Stimulated activated CD4-positive, alpha-beta T cell treated with anti-CD3 and anti-CD28 coated beads, Interleukin-4, amount 100 ng/mL, for 48 hours (primary cell): ENCODE measurements around the gene MGAT1.
"Not testable (repeated sequence)": the region's sequence is repeated elsewhere in the genome, so short reads cannot be mapped to it uniquely, and the experiment has no call there.

Experiments used
- DNase-seq, 2 donors: peaks; one replicate each; pipeline ENCODE4 v3.0.0-alpha.2; 2020; ENCODE audit warnings: low read depth in 2 of 2

Gene MGAT1

DNA sequence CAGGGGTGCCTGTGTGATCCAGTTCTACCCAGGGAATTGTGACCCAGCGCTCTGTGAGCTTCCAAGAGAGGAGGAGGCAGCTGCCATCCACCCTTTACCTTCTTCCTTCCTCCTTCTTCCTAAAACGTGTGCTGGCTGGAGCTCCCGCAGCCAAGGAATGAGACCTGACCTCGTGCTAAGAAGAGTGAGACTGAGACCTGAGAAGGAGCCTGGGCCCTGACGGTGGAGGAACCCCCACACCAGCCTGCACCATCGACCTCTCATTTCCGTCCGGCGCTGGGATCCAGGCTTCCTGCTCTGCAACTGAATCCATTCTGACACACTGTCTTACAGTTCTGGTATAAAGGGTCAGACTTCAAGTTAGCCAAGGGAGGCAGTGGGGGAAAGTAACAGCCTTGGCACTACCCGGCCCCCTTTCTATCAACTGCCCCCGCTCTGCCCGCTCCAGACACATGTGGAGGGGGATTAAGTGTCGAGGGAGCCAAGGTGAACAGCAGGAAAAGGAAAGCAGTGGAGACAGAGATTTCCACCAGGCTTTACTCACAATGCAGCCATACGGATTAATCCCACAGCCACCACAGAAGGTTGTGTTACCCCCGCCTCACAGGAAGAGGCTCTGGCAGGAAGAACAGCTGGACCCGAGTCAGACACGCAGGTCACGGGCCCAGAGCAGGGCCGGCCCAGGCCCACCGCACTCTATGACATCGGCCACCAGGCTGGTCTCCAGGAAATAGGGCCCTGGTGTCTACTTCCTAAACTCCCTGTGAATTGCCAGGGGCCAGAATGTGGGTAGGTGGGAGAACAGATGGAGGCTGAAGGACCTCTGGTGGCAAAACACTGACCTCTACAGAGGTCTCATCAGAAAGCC, 15.8 kb downstream of the MGAT1 start:
- no peak for DNase-seq

DNA sequence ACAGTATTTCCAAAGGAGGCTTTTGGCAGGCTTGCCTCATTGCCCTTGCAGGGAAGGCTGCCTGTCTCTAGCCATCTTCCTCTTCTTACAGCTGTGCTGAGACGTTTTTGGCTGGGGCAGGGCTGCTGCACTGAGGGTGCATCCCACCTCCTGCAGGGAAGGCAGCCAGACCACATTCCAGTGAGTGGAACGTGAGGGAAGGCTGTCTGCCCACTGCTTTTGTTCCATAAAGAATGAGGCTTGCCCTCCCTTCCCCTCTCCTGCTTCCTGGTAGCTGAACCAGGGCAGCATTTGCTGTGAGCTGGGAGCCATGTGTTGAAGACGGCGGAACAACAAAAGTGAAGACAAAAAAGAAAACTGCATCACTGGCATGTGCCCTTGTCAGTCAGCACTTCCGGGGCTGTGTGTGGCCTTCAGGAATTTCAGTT, 16.8 kb downstream of the MGAT1 start:
- DNase-seq = no peak

DNA sequence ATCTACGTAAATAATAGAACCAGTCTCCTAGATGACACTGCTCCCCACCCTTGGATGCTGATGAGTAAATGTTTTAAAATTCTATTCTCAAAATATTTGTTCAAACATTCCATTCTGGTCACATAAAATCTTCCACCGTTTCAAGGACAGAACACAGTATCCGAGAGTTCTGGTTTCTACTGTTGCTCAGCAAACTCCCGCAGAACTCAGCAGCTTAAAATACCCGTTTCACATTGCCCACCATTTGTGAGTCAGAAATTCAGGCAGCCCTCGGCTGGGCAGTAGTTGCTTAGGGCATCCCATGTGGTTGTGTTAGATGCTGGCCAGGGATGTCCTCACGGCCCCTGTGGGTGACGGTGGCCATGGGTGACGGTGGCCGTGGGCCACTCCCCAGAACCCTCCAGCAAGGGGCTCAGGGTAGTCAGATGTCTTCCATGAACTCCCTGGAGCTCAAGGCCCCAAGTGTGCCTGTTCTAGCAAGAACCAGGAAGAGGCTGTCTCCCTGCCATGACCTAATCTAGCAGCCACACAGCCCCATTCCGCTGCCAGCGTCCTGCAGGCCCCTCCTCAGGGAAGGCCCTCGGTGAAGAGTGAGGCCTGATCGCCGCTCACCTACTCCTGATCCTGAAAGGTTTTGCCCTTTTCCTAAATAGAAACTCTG, 17.4 kb downstream of the MGAT1 start:
- no peak for DNase-seq

DNA sequence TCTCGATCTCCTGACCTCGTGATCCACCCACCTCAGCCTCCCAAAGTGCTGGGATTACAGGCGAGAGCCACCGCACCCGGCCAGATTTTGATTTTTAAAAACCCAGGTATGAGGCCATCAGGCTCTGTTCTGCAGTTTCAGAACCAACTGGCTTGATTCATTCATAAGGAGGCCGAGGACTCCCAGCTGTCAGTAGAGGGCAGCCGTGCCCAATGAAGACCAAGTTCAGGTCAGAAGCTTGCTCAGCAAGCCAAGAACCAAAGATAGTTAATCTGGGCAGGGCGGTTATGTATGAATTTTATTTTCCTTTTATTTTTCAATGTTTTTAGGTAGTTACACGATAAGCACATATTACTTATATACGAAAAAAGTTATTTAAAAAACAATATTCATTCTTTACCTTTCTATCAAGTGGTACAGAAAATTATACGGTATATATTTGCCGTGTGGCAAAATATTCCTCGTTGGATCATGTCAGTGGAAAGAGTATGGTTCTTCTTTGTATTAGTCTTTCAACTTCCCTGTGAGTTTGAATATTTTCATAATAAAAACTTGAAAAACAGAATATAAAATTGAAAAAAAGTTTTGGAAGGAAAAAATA, 18.0 kb downstream of the MGAT1 start:
- peak; percentile 50 for DNase-seq

DNA sequence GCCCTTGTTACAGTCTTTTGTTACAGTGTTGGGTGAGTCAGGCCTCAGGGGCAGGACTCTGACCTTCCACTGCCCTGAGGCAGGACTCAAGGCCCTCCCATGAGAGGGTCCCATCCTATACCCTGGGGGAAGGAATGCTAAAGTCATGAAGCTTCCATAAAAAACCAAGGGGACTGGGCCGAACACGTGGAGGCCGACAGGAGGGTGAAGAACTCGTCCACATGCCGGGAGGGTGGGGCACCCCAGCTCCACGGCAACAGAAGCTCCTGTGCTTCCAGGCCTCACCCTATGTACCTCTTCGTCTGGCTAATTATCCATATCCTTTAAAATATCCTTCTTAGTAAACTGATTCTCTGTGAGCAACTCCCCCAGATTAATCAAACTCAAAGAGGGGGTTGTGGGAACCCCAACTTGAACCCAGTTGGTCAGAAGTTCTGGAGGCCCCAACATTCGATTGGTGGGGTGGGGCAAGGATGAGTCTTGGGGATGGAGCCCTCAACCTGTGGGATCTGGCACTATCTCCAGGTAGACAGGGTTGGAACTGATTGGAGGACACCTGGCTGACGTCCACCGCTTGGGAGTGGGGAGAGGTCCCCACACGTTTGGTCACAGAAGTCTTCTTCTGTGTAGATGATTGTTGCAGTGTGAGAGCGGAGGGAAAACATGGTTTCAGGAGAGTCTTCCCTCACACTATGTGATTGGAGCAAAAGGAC, 19.1 kb downstream of the MGAT1 start:
- no peak for DNase-seq

DNA sequence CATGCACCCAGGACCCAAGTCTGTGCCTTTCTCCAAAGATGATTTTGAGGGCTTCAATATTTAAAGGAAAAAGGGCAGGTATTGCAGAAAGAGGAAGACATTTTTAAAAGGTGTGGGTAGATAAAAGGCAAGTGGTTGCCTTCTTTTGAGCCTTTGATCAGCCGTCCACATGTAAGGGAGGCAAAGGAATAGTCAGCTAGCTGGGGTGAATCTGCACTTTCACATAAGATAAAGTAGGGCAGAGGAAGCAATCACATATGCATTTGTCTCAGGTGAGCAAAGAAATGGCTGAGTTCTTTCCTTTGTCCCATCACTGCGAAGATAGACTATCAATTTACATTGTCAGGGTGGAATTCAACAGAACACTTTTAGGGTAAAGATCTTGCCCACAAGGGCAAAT, 19.9 kb downstream of the MGAT1 start:
- no peak for DNase-seq

GRCh38 chr5:180781900-180782326, 20.7 kb downstream of the MGAT1 start:
- not testable (repeated sequence) for DNase-seq

- no peak for DNase-seq
These were observed 22.5 kb downstream of the MGAT1 start for GRCh38 chr5:180779985-180780610.

GRCh38 chr5:180777475-180777874, 25.1 kb downstream of the MGAT1 start:
- DNase-seq = no peak

- no peak for DNase-seq
These were observed 26.2 kb downstream of the MGAT1 start for GRCh38 chr5:180776376-180776775.

- DNase-seq = no peak
These were observed 27.0 kb downstream of the MGAT1 start for GRCh38 chr5:180775624-180776023.

- DNase-seq = no peak
These were observed 30.8 kb downstream of the MGAT1 start for GRCh38 chr5:180771839-180772238.

DNA sequence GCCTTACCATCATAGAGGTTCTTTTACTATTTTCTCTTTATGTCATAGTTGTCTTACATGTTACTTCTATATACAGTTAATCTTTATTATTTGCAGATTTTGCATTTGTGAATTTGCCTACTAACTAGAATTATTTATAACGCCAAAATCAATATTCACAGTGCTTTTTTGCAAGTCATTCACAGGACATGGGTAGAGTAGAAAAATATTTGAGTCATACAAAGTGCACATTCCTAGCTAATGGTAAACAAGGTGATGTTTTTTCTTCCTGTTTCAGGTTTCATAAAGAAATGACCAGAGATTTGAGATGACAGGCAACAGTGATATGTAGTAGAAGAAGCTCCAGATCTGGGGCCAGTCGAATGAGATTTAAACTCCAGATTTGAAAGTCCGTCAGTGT, 32.8 kb downstream of the MGAT1 start:
- DNase-seq = no peak

DNA sequence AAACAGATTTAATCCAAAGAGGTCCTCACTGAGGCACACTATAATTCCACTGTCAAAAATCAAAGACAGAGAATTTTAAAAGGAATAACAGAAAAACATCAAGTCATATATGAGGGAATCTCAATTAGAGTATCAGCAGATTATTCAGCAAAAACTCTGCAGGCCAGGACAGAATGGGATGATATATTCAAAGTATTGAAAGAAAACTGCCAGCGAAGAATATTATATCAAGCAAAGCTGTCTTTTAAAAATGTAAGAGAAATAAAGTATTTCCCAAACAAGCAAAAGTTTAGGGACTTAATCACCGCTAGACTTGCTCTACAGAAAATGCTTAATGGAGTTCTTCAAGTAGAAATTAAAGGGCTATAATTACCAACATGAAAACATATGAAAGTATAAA, 47.0 kb downstream of the MGAT1 start:
- DNase-seq = no peak

DNA sequence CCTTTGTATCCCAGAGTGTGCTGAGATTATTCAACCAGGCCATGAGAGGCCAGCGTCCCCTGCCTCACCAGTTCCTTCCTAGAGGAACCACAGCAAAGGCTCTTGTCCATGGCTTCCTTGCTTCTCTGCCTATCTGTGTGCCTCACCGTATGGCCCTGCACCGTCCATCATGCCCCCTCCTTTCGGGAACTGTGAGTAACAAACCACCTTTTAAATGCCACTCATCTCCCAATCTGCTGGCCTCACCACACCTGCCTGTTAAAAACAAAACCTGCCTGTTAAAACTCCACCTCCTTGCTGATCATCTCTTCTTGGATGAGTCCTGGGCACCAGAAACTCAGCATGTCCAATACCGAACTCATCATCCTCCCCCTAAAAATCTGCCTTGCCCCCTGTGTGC, 58.4 kb downstream of the MGAT1 start:
- no peak for DNase-seq

DNA sequence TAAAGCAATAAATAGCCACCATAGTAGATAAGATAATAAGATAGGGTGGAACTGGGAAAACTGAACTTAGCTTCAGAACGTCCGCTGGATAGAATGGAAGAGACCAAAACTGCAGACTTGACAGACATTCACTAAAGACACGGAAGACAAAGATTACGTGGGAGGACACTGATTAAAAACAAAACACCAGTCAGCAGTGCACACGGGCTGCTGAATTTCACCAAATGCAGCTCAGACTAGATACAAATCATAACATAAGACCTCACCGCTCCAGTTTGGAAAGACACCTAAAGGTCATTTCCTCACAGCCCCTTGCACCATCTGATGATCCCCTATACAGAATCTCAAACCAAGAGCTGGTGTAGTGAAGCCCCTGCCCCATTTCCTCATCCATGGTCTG, 59.9 kb downstream of the MGAT1 start:
- no peak for DNase-seq

DNA sequence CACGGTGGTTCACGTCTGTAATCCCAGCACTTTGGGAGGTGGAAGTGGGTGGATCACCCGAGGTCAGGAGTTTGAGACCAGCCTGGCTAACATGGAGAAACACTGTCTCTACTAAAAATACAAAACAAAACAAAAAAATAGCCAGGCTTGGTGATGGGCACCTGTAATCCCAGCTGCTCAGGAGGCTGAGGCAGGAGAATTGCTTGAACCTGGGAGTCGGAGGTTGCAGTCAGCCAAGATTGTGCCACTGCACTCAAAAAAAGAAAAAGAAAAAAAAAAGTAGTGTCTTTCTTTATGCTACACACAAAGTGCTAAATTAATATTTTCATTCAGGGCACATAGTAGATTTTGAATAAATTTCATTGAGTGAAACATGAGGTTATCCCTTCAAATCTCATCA, 61.7 kb downstream of the MGAT1 start:
- not testable (repeated sequence) for DNase-seq

DNA sequence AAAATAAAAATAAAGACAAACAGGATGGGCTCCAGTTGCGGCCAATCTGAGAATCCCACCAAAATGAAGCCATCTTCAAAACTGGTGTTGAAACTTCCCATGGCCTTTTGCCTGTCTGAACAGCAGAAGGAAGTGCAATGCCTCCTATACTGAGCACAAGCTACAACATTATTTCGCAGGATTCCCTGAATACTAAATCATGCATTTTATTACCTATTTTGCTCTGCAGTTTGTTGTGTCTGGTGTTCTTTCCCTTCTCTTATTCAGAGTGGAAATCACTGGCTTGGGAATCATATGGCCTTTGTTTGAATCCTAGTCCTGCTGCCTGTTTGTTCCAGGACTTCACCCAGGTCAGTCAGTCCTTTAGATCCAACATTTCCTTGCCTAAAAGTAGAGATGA, 62.6 kb downstream of the MGAT1 start, which contains the start of gene OR2Y1:
Gene OR2Y1, minus strand, starts transcription at position 101 of the 400 bp plus-strand sequence. Its CDS starts 0 bp downstream, at position 101.
- no peak for DNase-seq

DNA sequence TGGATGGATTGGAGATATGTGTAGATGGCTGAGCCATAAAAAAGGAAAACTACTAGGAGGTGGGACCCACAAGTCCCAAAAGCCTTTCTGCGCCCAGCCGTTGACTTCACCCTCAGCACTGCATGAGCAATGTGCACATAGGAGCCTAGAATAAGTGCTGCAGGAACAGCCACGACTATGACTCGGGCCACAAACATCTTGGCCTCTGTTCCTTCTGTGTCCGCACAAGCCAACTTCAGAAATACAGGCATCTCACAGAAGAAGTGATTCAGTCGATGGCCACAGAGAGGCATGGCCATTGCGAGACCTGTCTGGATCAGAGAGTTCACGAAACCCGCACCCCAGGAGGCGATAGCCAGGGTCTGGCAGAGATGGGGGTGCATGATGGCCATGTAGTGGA, 63.3 kb downstream of the MGAT1 start:
- no peak for DNase-seq

- DNase-seq = no peak
These were observed 66.1 kb downstream of the MGAT1 start for GRCh38 chr5:180736536-180736935.
